MV-4-11 (cell line): ENCODE measurements around the gene NOTCH3.

Source experiments
- DNase-seq: peaks from one replicate; lab custom pipeline; 2025; lab: John Stamatoyannopoulos, UW

The NOTCH3 gene

GRCh38 chr19:15123031-15123890 lies 77.5 kb downstream of the NOTCH3 start:
- no peak for DNase-seq

- DNase-seq = no peak
These were observed 78.3 kb downstream of the NOTCH3 start for GRCh38 chr19:15122331-15123030.

GRCh38 chr19:15120135-15121026 lies 80.4 kb downstream of the NOTCH3 start:
- no peak for DNase-seq

- no peak for DNase-seq
These were observed 81.9 kb downstream of the NOTCH3 start for GRCh38 chr19:15118789-15119494.

- no peak for DNase-seq
These were observed 82.5 kb downstream of the NOTCH3 start for GRCh38 chr19:15118248-15118647.

GRCh38 chr19:15116856-15117255 lies 83.9 kb downstream of the NOTCH3 start:
- DNase-seq = no peak

- no peak for DNase-seq
These were observed 84.8 kb downstream of the NOTCH3 start for GRCh38 chr19:15115762-15116615.

- no peak for DNase-seq
These were observed 85.7 kb downstream of the NOTCH3 start for GRCh38 chr19:15115080-15115479.

- DNase-seq = no peak
These were observed 86.6 kb downstream of the NOTCH3 start for GRCh38 chr19:15114153-15114540.

GRCh38 chr19:15113245-15114152 lies 87.3 kb downstream of the NOTCH3 start:
- no peak for DNase-seq

- DNase-seq = no peak
These were observed 88.4 kb downstream of the NOTCH3 start for GRCh38 chr19:15112385-15112784.

- DNase-seq = no peak
These were observed 89.0 kb downstream of the NOTCH3 start for GRCh38 chr19:15111758-15112157.

GRCh38 chr19:15110418-15110815 lies 90.4 kb downstream of the NOTCH3 start:
- no peak for DNase-seq

- no peak for DNase-seq
These were observed 90.9 kb downstream of the NOTCH3 start for GRCh38 chr19:15109768-15110417.
